VCaP (cell line): ENCODE measurements around the gene NINL.
"Not testable (repeated sequence)": the region's sequence is repeated elsewhere in the genome, so short reads cannot be mapped to it uniquely, and the experiment has no call there.

Experiments used
- H3K27ac ChIP-seq: fragments of 450-650 bp; 2 replicates; pipeline ENCODE4 v1.5.1; 2017
- CTCF ChIP-seq: fragments of 450-650 bp; conservative IDR thresholded peaks from 2 replicates; pipeline ENCODE4 v1.5.1; 2017; ENCODE audit warnings: mild to moderate bottlenecking, moderate library complexity

The NINL gene

GRCh38 chr20:25584905-25585704 is at the start of gene NINL:
TSS of gene NINL (minus strand) at chr20:25585531. CDS start at chr20:25526587, 58,944 bp downstream.
- TF ChIP-seq CTCF = no peak
- peak within 1 kb of the TSS; percentile 88 for H3K27ac ChIP-seq

GRCh38 chr20:25632940-25633790 is 47.8 kb upstream of the NINL start:
- no peak overlapping the region for H3K27ac ChIP-seq
- TF ChIP-seq CTCF = no peak

- not testable (repeated sequence) for H3K27ac ChIP-seq
Measured at GRCh38 chr20:25630615-25631014, 45.3 kb upstream of the NINL start.

GRCh38 chr20:25629816-25630499 is 44.6 kb upstream of the NINL start:
- no peak overlapping the region for H3K27ac ChIP-seq
- TF ChIP-seq CTCF = no peak

- TF ChIP-seq CTCF = no peak
- no peak overlapping the region for H3K27ac ChIP-seq
Measured at GRCh38 chr20:25626779-25627178, 41.4 kb upstream of the NINL start.

GRCh38 chr20:25624500-25624939 is 39.2 kb upstream of the NINL start:
- H3K27ac ChIP-seq = peak overlapping the region; percentile 98
- no peak for TF ChIP-seq CTCF

- no peak; the same call in 1 of the 2 replicates for TF ChIP-seq CTCF
- H3K27ac ChIP-seq = peak within 1 kb of the TSS; percentile 98
Measured at GRCh38 chr20:25623736-25624499, 38.6 kb upstream of the NINL start, which contains the start of gene NANP. TSS of gene NANP (minus strand) at chr20:25624014. CDS start at chr20:25623948, 66 bp downstream.
